ENCODE measurements around the gene ITIH6. TPM values are rescaled to one million over a fixed set of nuclear protein-coding genes. Genes with fewer than 3 reads are reported as not detected.

Gene ITIH6
- total RNA-seq, 4 donors from 2014 or later: not detected

- Histone ChIP-seq H3K4me3 (no peak overlapping the region), H3K36me3 (peaks cover 0 to 13% (median 0%) of the 10 kb centered on the region in 3 donors), H3K4me1 (no peaks in the 10 kb centered on the region), H3K9me3 (no peaks in the 10 kb centered on the region), H3K27ac (no peak overlapping the region), H3K27me3 (no peaks in the 10 kb centered on the region)
- no peak for DNase-seq
- TF ChIP-seq POLR2A (IDR thresholded peaks at IDR 0.05): no peak
- TF ChIP-seq, protein P1, sequence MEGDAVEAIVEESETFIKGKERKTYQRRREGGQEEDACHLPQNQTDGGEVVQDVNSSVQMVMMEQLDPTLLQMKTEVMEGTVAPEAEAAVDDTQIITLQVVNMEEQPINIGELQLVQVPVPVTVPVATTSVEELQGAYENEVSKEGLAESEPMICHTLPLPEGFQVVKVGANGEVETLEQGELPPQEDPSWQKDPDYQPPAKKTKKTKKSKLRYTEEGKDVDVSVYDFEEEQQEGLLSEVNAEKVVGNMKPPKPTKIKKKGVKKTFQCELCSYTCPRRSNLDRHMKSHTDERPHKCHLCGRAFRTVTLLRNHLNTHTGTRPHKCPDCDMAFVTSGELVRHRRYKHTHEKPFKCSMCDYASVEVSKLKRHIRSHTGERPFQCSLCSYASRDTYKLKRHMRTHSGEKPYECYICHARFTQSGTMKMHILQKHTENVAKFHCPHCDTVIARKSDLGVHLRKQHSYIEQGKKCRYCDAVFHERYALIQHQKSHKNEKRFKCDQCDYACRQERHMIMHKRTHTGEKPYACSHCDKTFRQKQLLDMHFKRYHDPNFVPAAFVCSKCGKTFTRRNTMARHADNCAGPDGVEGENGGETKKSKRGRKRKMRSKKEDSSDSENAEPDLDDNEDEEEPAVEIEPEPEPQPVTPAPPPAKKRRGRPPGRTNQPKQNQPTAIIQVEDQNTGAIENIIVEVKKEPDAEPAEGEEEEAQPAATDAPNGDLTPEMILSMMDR (IDR thresholded peaks at IDR 0.05): no peak
Measured at GRCh38 chrX:54819201-54819600, 21.1 kb upstream of the ITIH6 start.

- no peak for DNase-seq
- Histone ChIP-seq H3K9me3 (no peaks in the 10 kb centered on the region), H3K4me1 (no peaks in the 10 kb centered on the region), H3K36me3 (peaks cover 0 to 23% (median 0%) of the 10 kb centered on the region in 3 donors), H3K4me3 (no peak overlapping the region), H3K27me3 (no peaks in the 10 kb centered on the region), H3K27ac (no peak overlapping the region)
- TF ChIP-seq POLR2A (IDR thresholded peaks at IDR 0.05): no peak
- TF ChIP-seq, protein P1 (IDR thresholded peaks at IDR 0.05): no peak
Measured at GRCh38 chrX:54818221-54818620, 20.2 kb upstream of the ITIH6 start.

DNA sequence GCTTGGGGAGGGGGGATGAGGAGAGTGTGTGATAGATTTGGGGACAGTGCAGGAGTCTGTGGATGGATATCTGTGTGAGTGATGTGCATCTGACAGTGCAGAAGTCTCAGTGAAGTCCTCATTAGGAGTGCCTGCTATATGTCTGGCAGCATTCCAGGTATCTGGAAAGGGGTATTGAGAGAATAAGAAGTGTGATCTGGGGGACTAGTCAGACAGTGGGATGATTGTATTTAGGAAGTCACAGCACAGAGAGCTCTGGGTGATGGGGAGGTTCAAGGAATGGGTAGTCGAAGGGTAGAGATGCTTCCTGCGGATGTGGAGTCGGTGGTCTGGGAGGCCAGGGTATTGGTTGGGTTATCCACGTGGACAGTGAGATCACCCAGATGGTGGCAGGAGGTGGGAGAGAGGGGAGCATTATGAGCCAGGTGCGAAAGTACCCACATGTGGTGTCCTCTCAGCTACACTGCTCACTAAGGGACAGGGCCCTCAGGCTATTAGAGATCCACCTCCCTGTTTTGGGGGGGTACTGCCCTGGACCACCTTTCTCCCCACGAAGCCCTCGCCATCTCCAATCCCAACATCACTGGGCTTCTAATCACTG is 19.3 kb upstream of the ITIH6 start:
- no peak for DNase-seq
- no peak overlapping the region for H3K4me3 ChIP-seq
- TF ChIP-seq POLR2A (IDR thresholded peaks at IDR 0.05): no peak
- TF ChIP-seq, protein P1 (IDR thresholded peaks at IDR 0.05): no peak
- H3K27ac ChIP-seq: no peak overlapping the region
- no peaks in the 10 kb centered on the region for H3K4me1 ChIP-seq
- no peaks in the 10 kb centered on the region for H3K9me3 ChIP-seq
- no peaks in the 10 kb centered on the region for H3K27me3 ChIP-seq
- H3K36me3 ChIP-seq: peaks cover 0 to 30% (median 0%) of the 10 kb centered on the region in 3 donors

- Histone ChIP-seq H3K4me1 (peaks cover 0 to 12% (median 0%) of the 10 kb centered on the region in 4 donors), H3K36me3 (peaks cover 0 to 50% (median 0%) of the 10 kb centered on the region in 3 donors), H3K27me3 (no peaks in the 10 kb centered on the region), H3K9me3 (no peaks in the 10 kb centered on the region), H3K4me3 (no peak overlapping the region), H3K27ac (no peak overlapping the region)
- TF ChIP-seq POLR2A (IDR thresholded peaks at IDR 0.05): no peak
- TF ChIP-seq, protein P1 (IDR thresholded peaks at IDR 0.05): no peak
- no peak for DNase-seq
Measured at GRCh38 chrX:54812306-54812705, 14.3 kb upstream of the ITIH6 start.

DNA sequence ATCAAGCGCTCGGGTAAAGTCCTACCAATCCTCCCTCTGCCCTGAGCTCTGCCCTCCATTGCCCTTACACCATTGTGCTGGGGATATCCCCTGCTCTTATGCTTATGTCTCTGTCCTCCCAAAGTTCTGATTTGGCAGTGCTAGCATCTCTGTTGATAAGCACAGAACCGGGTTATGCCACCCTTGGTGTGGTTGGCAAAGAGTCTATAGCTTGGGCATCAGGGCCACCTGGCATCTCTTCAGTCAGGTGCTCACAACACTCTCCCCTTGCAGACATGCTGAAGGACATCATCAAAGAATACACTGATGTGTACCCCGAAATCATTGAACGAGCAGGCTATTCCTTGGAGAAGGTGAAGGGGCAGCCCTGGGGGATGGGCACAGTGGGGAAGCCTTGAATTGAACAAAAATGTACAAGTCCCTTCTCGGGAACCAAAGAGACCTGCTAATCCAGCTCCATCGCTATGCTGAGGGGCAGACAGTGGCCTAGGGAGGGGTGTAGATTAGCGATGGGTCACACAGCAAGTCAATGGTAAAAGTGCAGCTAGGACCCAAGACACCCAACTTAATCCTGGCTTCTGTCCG is 13.3 kb upstream of the ITIH6 start:
- H3K4me1 ChIP-seq: peaks cover 0 to 12% (median 0%) of the 10 kb centered on the region in 4 donors
- H3K36me3 ChIP-seq: peaks cover 0 to 50% (median 0%) of the 10 kb centered on the region in 3 donors
- DNase-seq: no peak
- no peak overlapping the region for H3K27ac ChIP-seq
- no peaks in the 10 kb centered on the region for H3K27me3 ChIP-seq
- H3K9me3 ChIP-seq: no peaks in the 10 kb centered on the region
- TF ChIP-seq, protein P1 (IDR thresholded peaks at IDR 0.05): no peak
- TF ChIP-seq POLR2A (IDR thresholded peaks at IDR 0.05): no peak
- no peak overlapping the region for H3K4me3 ChIP-seq

Measured in Peyer's patch (tissue), 4 donors.